ENCODE results near the gene DNAJC25.

GRCh38 chr9:111634860-111635259 is 3.7 kb downstream of the DNAJC25 start:
- no peak; the same call in 1 of the 2 replicates for TF ChIP-seq MAX (IDR thresholded peaks at IDR 0.05)
- no peak for TF ChIP-seq CTCF (CRISPR knock-in tag; IDR thresholded peaks at IDR 0.05)
- TF ChIP-seq RERE (CRISPR knock-in tag; IDR thresholded peaks at IDR 0.05; ENCODE audit: low read depth), result no peak
- TF ChIP-seq CREB3 (CRISPR knock-in tag; IDR thresholded peaks at IDR 0.05), result no peak
- TF ChIP-seq ZNF687 (CRISPR knock-in tag; IDR thresholded peaks at IDR 0.05), result no peak
- no peak for TF ChIP-seq CBFB (CRISPR knock-in tag; IDR thresholded peaks at IDR 0.05)
- no peak for TF ChIP-seq ZNF468 (CRISPR knock-in tag; IDR thresholded peaks at IDR 0.05)
- TF ChIP-seq PATZ1 (CRISPR knock-in tag; IDR thresholded peaks at IDR 0.05), result no peak
- peak in 1 of 2 experiments; percentile 65; a peak in 2 of 4 replicates for TF ChIP-seq EP300 (IDR thresholded peaks at IDR 0.05; ENCODE audit: low read depth in 2 of 2, low read length in 2 of 2)
- TF ChIP-seq EP300 (CRISPR knock-in tag; IDR thresholded peaks at IDR 0.05; ENCODE audit: borderline replicate concordance), result peak; percentile 30; the same call in 1 of the 2 replicates
- no peak for TF ChIP-seq ZNF138 (CRISPR knock-in tag; IDR thresholded peaks at IDR 0.05; ENCODE audit: low read depth)
- no peak for TF ChIP-seq JUN (CRISPR knock-in tag; IDR thresholded peaks at IDR 0.05)
- peak; percentile 81 for TF ChIP-seq HMG20A (CRISPR knock-in tag; IDR thresholded peaks at IDR 0.05; ENCODE audit: borderline replicate concordance)

Measured in HepG2 (cell line).